ENCODE results near the gene HS6ST3. TPM values are rescaled to one million over a fixed set of nuclear protein-coding genes. Genes with fewer than 3 reads are reported as not detected.

The HS6ST3 gene
- total and polyA plus RNA-seq, 9 of the 15 experiments (the other 6 are each of a cell fraction or from before 2014, with no cell fraction given) = not detected

DNA sequence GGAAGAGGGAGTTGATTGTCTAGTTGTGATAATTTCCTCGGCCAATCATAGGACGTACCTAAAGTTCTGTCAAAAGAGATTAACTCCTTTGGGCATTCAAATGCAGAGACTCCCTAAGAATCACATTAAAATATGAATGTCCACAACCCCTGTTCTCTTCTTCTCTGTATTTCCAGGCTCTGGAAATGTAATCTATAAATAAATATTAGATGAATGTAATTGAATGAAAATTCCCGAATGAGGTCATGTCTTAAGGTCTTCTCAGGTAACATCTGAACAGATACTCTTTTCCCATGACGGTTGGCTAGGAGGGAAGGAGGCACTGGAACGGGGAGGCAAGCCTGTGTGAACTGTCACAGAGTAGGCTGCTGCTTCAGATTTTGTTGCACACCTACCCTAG is 759.2 kb downstream of the HS6ST3 start:
- ChIA-PET CTCF (ENCODE audit: low intra/inter-chr PET ratio) (no interaction called here), POLR2A (no interaction called here)
- H3K9me1 ChIP-seq (ENCODE audit: control insufficient read depth, insufficient read depth, low read length) = no peaks in the 10 kb centered on the region
- in situ Hi-C loops (cut with MboI) (no loop called here), intact Hi-C loops (cut with micrococcal nuclease) (no loop called here)
- no peak overlapping the region for H3K4me2 ChIP-seq (ENCODE audit: insufficient read depth, low read length)
- no peak overlapping the region for H3K9ac ChIP-seq (ENCODE audit: insufficient read depth in 1 of 2, low read depth in 2 of 2, low read length in 2 of 2)
- TF ChIP-seq MAZ (CRISPR knock-in tag; conservative IDR thresholded peaks at IDR 0.05 in 1 of 2, IDR thresholded peaks at IDR 0.05 in 1 of 2) (no peak), TRIM28 (IDR thresholded peaks at IDR 0.05) (no peak), MAFK (IDR thresholded peaks at IDR 0.05; ENCODE audit: low read length) (no peak), BCL6 (CRISPR knock-in tag; IDR thresholded peaks at IDR 0.05) (no peak), ILK (tag; IDR thresholded peaks at IDR 0.05; ENCODE audit: borderline replicate concordance, low read depth) (no peak)
- H3K27ac ChIP-seq (ENCODE audit: extremely low read depth, low read depth, low read length) = no peak overlapping the region
- BruUV-seq (replicated peaks) = no TSS peak
- WGBS (ENCODE audit: insufficient coverage, low coverage, missing lambda C conversion rate) = 0% methylated on average over 5 of the region's 5 CpGs
- H2AFZ ChIP-seq (ENCODE audit: low read depth, low read length) = no peak overlapping the region
- H3K79me2 ChIP-seq (ENCODE audit: control insufficient read depth, insufficient read depth, low read length) = no peaks in the 10 kb centered on the region
- ATAC-seq (no peak), DNase-seq (ENCODE audit: extremely low read depth in 1 of 4, low spot score in 3 of 4) (no peak), FAIRE-seq (no peak)
- H4K20me1 ChIP-seq (replicated peaks; ENCODE audit: control insufficient read depth, insufficient read depth, low read length) = no peaks in the 10 kb centered on the region
- no peaks in the 10 kb centered on the region for H3K9me3 ChIP-seq (replicated peaks; ENCODE audit: control insufficient read depth, insufficient read depth, low read depth, low read length)
- H3K4me3 ChIP-seq = no peak overlapping the region
- H3K4me1 ChIP-seq (replicated peaks in 1 of 2; ENCODE audit: control insufficient read depth in 2 of 2, insufficient read depth in 2 of 2, low read length in 2 of 2) = no peaks in the 10 kb centered on the region
- no peaks in the 10 kb centered on the region for H3K27me3 ChIP-seq (ENCODE audit: control insufficient read depth in 2 of 2, insufficient read depth in 2 of 2, low read length in 2 of 2)
- no peaks in the 10 kb centered on the region for H3K36me3 ChIP-seq (ENCODE audit: control insufficient read depth, insufficient read depth, low read length)

DNA sequence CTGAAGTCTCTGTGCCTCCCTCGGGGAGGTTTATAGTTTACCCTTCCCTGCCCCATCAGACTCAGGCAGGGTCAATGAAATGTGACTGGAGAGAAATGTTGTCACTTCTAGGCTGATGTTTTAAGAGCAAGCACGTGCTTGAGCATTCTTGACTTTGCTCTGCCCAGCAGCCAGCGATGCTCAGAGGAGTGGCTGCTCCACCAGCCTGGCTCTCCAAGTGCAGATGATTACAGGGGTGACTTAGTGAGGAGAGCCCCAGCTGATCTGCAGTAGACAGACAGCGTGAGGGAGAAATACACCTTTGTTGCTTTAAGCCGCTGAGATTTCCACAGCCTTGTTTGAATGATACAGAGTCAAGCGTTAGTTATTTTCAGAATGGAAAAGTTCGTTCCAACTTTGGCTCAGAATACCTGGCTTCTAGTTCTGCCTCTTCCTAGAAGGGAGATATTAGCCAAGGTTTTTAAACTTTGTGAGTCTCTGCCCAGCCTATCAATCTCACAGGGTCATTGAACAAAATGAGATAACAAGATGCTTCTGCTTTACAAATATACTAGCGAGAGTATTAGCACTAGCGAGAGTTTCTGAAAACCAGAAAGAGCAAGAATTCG is 760.7 kb downstream of the HS6ST3 start:
- WGBS (ENCODE audit: insufficient coverage, low coverage, missing lambda C conversion rate) = 0% methylated on average over 9 of the region's 10 CpGs
- no peaks in the 10 kb centered on the region for H4K20me1 ChIP-seq (replicated peaks; ENCODE audit: control insufficient read depth, insufficient read depth, low read length)
- no peak for TF ChIP-seq DDX20 (tag; IDR thresholded peaks at IDR 0.05; ENCODE audit: low read depth)
- no peak for TF ChIP-seq RFX5 (IDR thresholded peaks at IDR 0.05; ENCODE audit: low read depth, low read length)
- TF ChIP-seq, protein P1, sequence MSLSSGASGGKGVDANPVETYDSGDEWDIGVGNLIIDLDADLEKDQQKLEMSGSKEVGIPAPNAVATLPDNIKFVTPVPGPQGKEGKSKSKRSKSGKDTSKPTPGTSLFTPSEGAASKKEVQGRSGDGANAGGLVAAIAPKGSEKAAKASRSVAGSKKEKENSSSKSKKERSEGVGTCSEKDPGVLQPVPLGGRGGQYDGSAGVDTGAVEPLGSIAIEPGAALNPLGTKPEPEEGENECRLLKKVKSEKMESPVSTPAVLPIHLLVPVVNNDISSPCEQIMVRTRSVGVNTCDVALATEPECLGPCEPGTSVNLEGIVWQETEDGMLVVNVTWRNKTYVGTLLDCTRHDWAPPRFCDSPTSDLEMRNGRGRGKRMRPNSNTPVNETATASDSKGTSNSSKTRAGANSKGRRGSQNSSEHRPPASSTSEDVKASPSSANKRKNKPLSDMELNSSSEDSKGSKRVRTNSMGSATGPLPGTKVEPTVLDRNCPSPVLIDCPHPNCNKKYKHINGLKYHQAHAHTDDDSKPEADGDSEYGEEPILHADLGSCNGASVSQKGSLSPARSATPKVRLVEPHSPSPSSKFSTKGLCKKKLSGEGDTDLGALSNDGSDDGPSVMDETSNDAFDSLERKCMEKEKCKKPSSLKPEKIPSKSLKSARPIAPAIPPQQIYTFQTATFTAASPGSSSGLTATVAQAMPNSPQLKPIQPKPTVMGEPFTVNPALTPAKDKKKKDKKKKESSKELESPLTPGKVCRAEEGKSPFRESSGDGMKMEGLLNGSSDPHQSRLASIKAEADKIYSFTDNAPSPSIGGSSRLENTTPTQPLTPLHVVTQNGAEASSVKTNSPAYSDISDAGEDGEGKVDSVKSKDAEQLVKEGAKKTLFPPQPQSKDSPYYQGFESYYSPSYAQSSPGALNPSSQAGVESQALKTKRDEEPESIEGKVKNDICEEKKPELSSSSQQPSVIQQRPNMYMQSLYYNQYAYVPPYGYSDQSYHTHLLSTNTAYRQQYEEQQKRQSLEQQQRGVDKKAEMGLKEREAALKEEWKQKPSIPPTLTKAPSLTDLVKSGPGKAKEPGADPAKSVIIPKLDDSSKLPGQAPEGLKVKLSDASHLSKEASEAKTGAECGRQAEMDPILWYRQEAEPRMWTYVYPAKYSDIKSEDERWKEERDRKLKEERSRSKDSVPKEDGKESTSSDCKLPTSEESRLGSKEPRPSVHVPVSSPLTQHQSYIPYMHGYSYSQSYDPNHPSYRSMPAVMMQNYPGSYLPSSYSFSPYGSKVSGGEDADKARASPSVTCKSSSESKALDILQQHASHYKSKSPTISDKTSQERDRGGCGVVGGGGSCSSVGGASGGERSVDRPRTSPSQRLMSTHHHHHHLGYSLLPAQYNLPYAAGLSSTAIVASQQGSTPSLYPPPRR (CRISPR knock-in tag; IDR thresholded peaks at IDR 0.05; ENCODE audit: borderline replicate concordance) = no peak
- TF ChIP-seq, protein P2, sequence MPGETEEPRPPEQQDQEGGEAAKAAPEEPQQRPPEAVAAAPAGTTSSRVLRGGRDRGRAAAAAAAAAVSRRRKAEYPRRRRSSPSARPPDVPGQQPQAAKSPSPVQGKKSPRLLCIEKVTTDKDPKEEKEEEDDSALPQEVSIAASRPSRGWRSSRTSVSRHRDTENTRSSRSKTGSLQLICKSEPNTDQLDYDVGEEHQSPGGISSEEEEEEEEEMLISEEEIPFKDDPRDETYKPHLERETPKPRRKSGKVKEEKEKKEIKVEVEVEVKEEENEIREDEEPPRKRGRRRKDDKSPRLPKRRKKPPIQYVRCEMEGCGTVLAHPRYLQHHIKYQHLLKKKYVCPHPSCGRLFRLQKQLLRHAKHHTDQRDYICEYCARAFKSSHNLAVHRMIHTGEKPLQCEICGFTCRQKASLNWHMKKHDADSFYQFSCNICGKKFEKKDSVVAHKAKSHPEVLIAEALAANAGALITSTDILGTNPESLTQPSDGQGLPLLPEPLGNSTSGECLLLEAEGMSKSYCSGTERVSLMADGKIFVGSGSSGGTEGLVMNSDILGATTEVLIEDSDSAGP (CRISPR knock-in tag; IDR thresholded peaks at IDR 0.05) = no peak
- no peak for TF ChIP-seq RB1 (IDR thresholded peaks at IDR 0.05; ENCODE audit: low read depth)

More for the DNA sequence above, 760.7 kb downstream of the HS6ST3 start:
- Histone ChIP-seq H3K36me3 (ENCODE audit: control insufficient read depth, insufficient read depth, low read length) (no peaks in the 10 kb centered on the region), H3K4me1 (replicated peaks in 1 of 2; ENCODE audit: control insufficient read depth in 2 of 2, insufficient read depth in 2 of 2, low read length in 2 of 2) (no peaks in the 10 kb centered on the region), H3K9me3 (replicated peaks; ENCODE audit: control insufficient read depth, insufficient read depth, low read depth, low read length) (no peaks in the 10 kb centered on the region), H3K27ac (ENCODE audit: extremely low read depth, low read depth, low read length) (no peak overlapping the region), H3K9me1 (ENCODE audit: control insufficient read depth, insufficient read depth, low read length) (no peaks in the 10 kb centered on the region), H3K79me2 (ENCODE audit: control insufficient read depth, insufficient read depth, low read length) (no peaks in the 10 kb centered on the region), H2AFZ (ENCODE audit: low read depth, low read length) (no peak overlapping the region), H3K4me3 (no peak overlapping the region), H3K9ac (ENCODE audit: insufficient read depth in 1 of 2, low read depth in 2 of 2, low read length in 2 of 2) (no peak overlapping the region), H3K4me2 (ENCODE audit: insufficient read depth, low read length) (no peak overlapping the region), H3K27me3 (ENCODE audit: control insufficient read depth in 2 of 2, insufficient read depth in 2 of 2, low read length in 2 of 2) (no peaks in the 10 kb centered on the region)
- CTCF ChIA-PET (ENCODE audit: low intra/inter-chr PET ratio) = no interaction called here
- intact Hi-C loops (cut with micrococcal nuclease) (no loop called here), in situ Hi-C loops (cut with MboI) (no loop called here)
- POLR2A ChIA-PET = no interaction called here
- DNase-seq (ENCODE audit: extremely low read depth in 1 of 4, low spot score in 3 of 4) (no peak), FAIRE-seq (no peak), ATAC-seq (no peak)
- no TSS peak for BruUV-seq (replicated peaks)
